ENCODE measurements around the gene CBX3. TPM values are rescaled to one million over a fixed set of nuclear protein-coding genes. Genes with fewer than 3 reads are reported as not detected.

The CBX3 gene
- total RNA-seq, 1 donor from 2014 or later: 225 TPM

GRCh38 chr7:26178272-26178960, 23.1 kb upstream of the CBX3 start:
- no peak for DNase-seq (ENCODE audit: low spot score in 2 of 2, unreplicated experiment in 2 of 2)
- H3K27me3 Mint-ChIP-seq (ENCODE audit: low read depth): no peaks in the 10 kb centered on the region
- H3K4me1 Mint-ChIP-seq: peaks cover 7% of the 10 kb centered on the region
- H3K27ac Mint-ChIP-seq: no peak overlapping the region
- H3K9me3 Mint-ChIP-seq: no peaks in the 10 kb centered on the region
- no peak overlapping the region for H3K4me3 Mint-ChIP-seq
- no peak for TF ChIP-seq CTCF (IDR thresholded peaks at IDR 0.05; ENCODE audit: unreplicated experiment)
- peaks cover 6% of the 10 kb centered on the region for H3K36me3 Mint-ChIP-seq

GRCh38 chr7:26179422-26179821, 22.1 kb upstream of the CBX3 start:
- no peaks in the 10 kb centered on the region for H3K27me3 Mint-ChIP-seq (ENCODE audit: low read depth)
- H3K36me3 Mint-ChIP-seq: peaks cover 6% of the 10 kb centered on the region
- no peak overlapping the region for H3K27ac Mint-ChIP-seq
- DNase-seq (ENCODE audit: low spot score in 2 of 2, unreplicated experiment in 2 of 2): no peak
- peaks cover 11% of the 10 kb centered on the region for H3K4me1 Mint-ChIP-seq
- no peak for TF ChIP-seq CTCF (IDR thresholded peaks at IDR 0.05; ENCODE audit: unreplicated experiment)
- H3K9me3 Mint-ChIP-seq: no peaks in the 10 kb centered on the region
- H3K4me3 Mint-ChIP-seq: no peak overlapping the region

GRCh38 chr7:26179826-26180497, 21.6 kb upstream of the CBX3 start:
- H3K4me3 Mint-ChIP-seq: no peak overlapping the region
- TF ChIP-seq CTCF (IDR thresholded peaks at IDR 0.05; ENCODE audit: unreplicated experiment): no peak
- DNase-seq (ENCODE audit: low spot score in 2 of 2, unreplicated experiment in 2 of 2): no peak
- peaks cover 6% of the 10 kb centered on the region for H3K36me3 Mint-ChIP-seq
- no peaks in the 10 kb centered on the region for H3K27me3 Mint-ChIP-seq (ENCODE audit: low read depth)
- no peak overlapping the region for H3K27ac Mint-ChIP-seq
- peaks cover 11% of the 10 kb centered on the region for H3K4me1 Mint-ChIP-seq
- H3K9me3 Mint-ChIP-seq: no peaks in the 10 kb centered on the region

- H3K4me3 Mint-ChIP-seq: no peak overlapping the region
- H3K27me3 Mint-ChIP-seq (ENCODE audit: low read depth): no peaks in the 10 kb centered on the region
- H3K36me3 Mint-ChIP-seq: peaks cover 6% of the 10 kb centered on the region
- TF ChIP-seq CTCF (IDR thresholded peaks at IDR 0.05; ENCODE audit: unreplicated experiment): no peak
- peaks cover 11% of the 10 kb centered on the region for H3K4me1 Mint-ChIP-seq
- no peak overlapping the region for H3K27ac Mint-ChIP-seq
- no peaks in the 10 kb centered on the region for H3K9me3 Mint-ChIP-seq
- no peak for DNase-seq (ENCODE audit: low spot score in 2 of 2, unreplicated experiment in 2 of 2)
These were observed 20.8 kb upstream of the CBX3 start for GRCh38 chr7:26180792-26181198.

- Mint-ChIP-seq H3K4me3 (no peak overlapping the region), H3K4me1 (peaks cover 11% of the 10 kb centered on the region), H3K36me3 (peaks cover 6% of the 10 kb centered on the region), H3K9me3 (no peaks in the 10 kb centered on the region), H3K27ac (no peak overlapping the region), H3K27me3 (ENCODE audit: low read depth) (no peaks in the 10 kb centered on the region)
- no peak for DNase-seq (ENCODE audit: low spot score in 2 of 2, unreplicated experiment in 2 of 2)
- no peak for TF ChIP-seq CTCF (IDR thresholded peaks at IDR 0.05; ENCODE audit: unreplicated experiment)
These were observed 19.9 kb upstream of the CBX3 start for GRCh38 chr7:26181474-26182227.

Data from mesothelial cell of epicardium (in vitro differentiated cells).